Activated CD4-positive, alpha-beta T cell treated with anti-CD3 and anti-CD28 coated beads, Interleukin-2, amount 50 U/mL, for 16 hours (primary cell): ENCODE results near the gene CBX8.

ENCODE experiments used
- DNase-seq: peaks from one replicate; pipeline ENCODE4 v3.0.0-alpha.2; 2020

CBX8 gene

DNA sequence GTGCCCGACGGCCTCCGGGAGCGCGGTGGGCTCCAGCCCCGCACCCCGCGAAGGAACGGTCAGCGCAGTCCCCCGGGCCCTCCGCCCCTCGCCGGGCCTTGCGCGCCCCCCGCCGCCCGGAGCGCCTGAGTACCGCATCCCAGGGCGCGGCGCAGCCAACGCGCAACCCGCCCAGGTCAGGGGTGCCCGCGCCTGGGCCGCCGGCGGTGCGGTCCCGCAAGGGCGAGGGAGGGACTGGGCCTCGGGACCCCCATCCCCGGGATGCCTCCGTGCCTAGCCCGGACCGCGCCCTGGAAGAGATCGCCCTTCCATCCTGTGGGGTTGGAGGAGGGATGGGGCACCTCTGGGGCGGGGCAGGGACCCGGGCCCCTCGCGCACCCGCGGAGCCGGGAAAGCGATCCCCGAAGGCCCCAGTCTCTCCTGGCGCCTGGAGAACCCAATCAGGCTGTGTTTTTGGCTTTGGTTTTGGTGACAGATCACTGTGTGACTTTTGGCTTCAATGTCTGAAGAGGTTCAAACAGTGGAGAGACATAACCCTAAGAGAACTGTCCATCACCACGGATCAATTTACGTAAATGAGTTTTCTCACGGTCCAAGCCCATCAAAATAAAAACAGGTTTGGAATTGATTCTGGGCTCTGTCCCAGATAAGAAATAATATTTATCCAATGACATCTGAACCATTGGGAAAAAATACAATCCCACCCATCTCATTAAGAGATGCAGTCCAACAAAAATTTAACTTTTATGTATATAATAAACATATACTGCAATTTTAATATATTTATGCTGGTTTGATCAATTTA is 48.4 kb downstream of the CBX8 start:
- DNase-seq = no peak

DNA sequence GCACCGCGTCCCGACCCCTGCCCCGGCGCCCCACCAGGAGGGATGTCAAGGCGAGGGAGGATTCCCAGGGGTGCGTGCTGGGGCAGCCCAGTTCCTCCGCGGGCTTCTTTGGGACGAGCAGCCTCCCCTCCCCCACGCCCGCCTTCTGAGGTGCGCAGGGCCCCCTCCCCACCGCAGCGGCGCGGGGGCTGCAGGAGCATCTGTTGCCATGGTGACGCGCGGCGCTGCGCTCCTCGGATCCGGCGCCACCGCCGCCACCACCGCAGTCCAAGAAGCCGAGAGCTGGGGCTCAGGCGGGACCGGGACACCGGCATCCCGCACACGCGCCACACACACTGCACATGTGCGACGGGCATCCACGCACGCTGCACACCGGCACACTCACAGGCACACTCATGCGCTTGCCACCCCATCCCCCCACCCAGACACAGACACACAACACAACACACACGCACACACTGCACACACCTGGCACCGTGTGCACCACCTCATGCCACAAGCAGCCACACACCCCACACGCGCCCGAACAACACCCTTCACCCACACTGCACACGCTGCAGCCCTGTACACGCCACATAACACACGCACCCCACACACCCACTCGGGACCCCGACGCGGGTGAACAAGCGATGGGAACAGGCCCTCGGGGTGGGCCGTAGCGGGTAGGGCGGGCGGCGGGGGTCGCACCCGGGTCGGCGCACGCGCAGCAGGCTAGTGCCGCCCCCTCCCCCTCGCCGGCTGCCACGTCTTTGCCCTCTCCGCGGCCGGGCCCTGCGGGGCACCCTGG is 49.2 kb downstream of the CBX8 start:
- no peak for DNase-seq

DNA sequence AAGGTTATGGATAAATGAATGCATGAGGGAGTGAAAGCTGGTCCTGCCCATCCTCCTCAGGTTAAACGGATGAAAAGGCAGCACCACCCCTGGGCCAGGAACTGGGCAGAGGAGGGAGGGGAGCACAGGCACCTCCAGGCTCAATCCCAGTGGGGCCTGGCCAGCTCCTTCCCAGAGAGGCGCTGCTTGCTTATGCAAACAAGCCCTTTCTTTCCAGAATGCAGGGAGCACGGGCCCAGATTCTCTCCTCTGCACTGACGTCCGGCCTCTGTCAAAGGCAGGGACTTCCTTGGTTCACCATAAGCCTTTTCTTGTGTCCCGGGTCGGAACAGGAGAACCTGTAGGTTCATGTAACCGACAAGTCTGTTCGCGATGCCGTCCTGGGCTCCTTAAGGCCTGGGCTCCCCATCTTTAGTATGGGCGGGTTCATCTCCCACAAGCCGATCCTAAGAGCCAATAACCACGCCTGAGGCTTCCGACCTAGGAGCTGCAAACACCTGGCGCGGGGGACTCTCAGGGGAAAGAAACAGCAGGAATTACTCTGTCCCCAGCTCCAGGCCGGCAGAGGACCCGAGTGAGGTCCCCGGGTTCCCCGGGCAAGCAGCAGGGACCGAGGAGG is 49.9 kb downstream of the CBX8 start:
- DNase-seq = no peak

DNA sequence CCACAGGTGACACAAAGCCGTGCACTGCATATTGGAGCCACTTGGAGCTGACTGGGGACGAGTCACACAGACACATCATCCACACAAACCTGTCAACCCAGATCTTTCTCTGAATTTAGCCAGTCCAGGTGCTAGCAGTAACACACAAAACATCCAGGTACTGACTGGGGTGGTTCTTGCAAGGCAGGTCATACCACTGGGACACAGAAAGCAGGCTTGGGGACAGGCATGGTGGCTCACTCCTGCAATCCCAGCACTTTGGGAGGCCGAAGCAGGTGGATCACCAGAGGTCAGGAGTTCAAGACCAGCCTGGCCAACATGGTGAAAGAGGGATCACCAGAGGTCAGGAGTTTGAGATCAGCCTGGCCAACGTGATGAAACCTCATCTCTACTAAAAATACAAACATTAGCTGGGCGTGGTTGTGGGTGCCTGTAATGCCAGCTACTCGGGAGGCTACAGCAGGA is 51.2 kb downstream of the CBX8 start:
- no peak for DNase-seq

DNA sequence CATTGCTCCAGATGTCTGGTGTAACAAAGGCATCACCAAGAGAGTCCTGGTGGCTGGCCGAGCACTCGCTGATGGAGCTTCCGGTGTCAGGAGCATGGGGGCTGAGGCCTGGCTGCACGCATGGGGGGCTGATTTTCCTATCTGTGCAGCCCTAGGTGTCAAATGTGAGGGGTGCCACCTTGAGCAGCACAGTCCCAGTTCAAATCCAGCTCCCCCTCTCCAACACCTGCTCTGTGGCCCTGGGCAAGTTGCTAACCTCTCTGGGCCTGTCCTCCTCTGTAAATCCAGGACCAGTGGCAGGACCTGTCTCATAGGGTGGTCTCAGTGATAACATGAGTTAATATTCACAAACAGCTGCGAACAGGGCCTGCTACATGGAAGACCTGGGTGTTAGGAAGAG is 53.3 kb downstream of the CBX8 start:
- DNase-seq = no peak

DNA sequence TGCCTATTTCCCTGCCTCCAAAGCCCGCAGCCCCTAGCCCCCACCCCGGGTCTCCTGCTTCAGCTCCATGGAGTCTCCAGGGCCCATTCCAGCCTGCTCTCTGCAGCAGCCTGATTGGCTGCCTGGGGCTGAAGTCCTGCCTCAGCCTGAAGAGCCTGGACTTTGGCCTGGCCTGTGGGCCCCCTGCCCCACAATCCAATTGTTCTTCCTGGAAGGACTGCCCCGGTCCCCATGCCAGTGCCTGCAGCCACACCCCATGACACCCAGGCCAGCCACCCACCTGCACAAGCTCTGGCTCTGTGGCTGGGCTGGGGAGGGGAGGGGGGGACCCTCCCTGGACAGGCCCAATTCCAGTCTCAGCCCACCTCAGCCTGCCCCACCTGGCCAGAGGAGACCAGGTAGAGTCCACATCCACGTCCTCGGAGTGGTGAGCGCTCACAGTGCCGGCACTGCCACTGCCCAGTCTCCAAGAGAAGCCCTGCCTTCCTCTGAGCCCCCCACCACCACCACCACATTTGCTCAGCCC is 53.9 kb downstream of the CBX8 start:
- no peak for DNase-seq

DNA sequence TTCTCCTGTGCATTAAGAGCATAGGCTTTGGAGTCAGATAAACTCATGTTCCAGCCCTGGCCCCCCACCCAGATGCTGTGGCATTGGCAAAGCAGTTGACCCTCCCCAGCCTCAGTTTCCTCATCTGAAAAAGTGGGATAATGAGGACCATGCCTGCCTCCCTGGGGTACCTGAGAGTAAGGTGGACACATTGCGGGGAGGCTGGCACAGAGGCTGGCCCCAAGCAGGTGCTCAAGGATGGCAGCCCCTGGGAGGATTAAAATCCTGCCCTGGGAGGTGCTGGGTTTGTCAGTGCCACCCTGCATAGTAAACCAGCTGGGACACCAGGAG is 54.3 kb downstream of the CBX8 start:
- no peak for DNase-seq
